SK-N-SH (cell line): Measurements from ENCODE around the gene RAB1A. TPM values are rescaled to one million over a fixed set of nuclear protein-coding genes. Genes with fewer than 3 reads are reported as not detected.

ENCODE experiments used
- CTCF ChIA-PET: fragments of 300-600, 350-600 bp; formaldehyde crosslinking; extraction: SDS; loops from one replicate; lab custom pipeline; 2021; lab: Yijun Ruan, JAX
- POLR2A ChIA-PET: fragments of 350-600 bp; sonication (Branson Sonifier 250); formaldehyde crosslinking; extraction: SDS; loops from one replicate; lab custom pipeline; 2020; ENCODE audit warnings: antibody characterized with exemption, inconsistent platforms; lab: Yijun Ruan, JAX
- DNase-seq: peaks from one replicate; pipeline ENCODE4 v3.0.0; 2012
- H2AFZ ChIP-seq: fragments of 200-600 bp; sonication (generic); 2 replicates; pipeline ENCODE4 v1.8.1; 2016; ENCODE audit warnings: antibody characterized with exemption, mild to moderate bottlenecking, low read depth
- H3F3A ChIP-seq: fragments of 200-600 bp; sonication (generic); replicated peaks from 2 replicates; pipeline ENCODE3; 2016; ENCODE audit warnings: antibody characterized with exemption, mild to moderate bottlenecking; ENCODE audit not compliant: insufficient read depth
- H3K27ac ChIP-seq, 2 experiments: fragments of 200-500 bp in 1 of 2; fragments of 200-600 bp in 1 of 2; sonication (Bioruptor generic) in 1 of 2; sonication (generic), shearing (Covaris generic) in 1 of 2; 2 replicates each; pipeline versions ENCODE4 v1.5.1 to v1.6.1; 2014 to 2016; ENCODE audit warnings: low read depth in 2 of 2, inconsistent platforms in 1 of 2, low read length in 1 of 2, mild to moderate bottlenecking in 1 of 2, mixed read lengths in 1 of 2
- H3K27me3 ChIP-seq: fragments of 200-600 bp; sonication (generic), shearing (Covaris generic); 2 replicates; pipeline ENCODE4 v1.6.1; 2016; ENCODE audit warnings: mixed run types; ENCODE audit not compliant: insufficient read depth
- H3K36me3 ChIP-seq, 2 experiments: fragments of 200-500 bp in 1 of 2; fragments of 200-600 bp in 1 of 2; sonication (Bioruptor generic) in 1 of 2; sonication (generic) in 1 of 2; replicated peaks in 1 of 2; 2 replicates each; pipeline versions ENCODE3 to v1.5.1; 2014 to 2016; ENCODE audit warnings: low read length in 1 of 2, mild to moderate bottlenecking in 1 of 2; ENCODE audit not compliant: insufficient read depth in 2 of 2, control insufficient read depth in 1 of 2
- H3K4me1 ChIP-seq, 2 experiments: fragments of 200-500 bp in 1 of 2; fragments of 200-600 bp in 1 of 2; sonication (Bioruptor generic) in 1 of 2; sonication (generic), shearing (Covaris generic) in 1 of 2; 2 replicates each; pipeline versions ENCODE4 v1.5.1 to v1.6.1; 2014 to 2016; ENCODE audit warnings: low read depth in 1 of 2, low read length in 1 of 2, mixed run types in 1 of 2; ENCODE audit not compliant: insufficient read depth in 2 of 2, control insufficient read depth in 1 of 2
- H3K4me2 ChIP-seq: fragments of 200-600 bp; sonication (generic), shearing (Covaris generic); 2 replicates; pipeline ENCODE4 v1.6.1; 2017; ENCODE audit warnings: mixed run types
- H3K4me3 ChIP-seq, 2 experiments: fragments of 200-500 bp in 1 of 2; fragments of 200-600 bp in 1 of 2; sonication (Bioruptor generic) in 1 of 2; sonication (generic), shearing (Covaris generic) in 1 of 2; 2 replicates each; pipeline versions ENCODE4 v1.5.1 to v1.8.1; 2014 to 2016; ENCODE audit warnings: low read depth in 2 of 2, inconsistent platforms in 1 of 2, low read length in 1 of 2, mild to moderate bottlenecking in 1 of 2, mixed read lengths in 1 of 2, moderate library complexity in 1 of 2
- H3K79me2 ChIP-seq: fragments of 200-600 bp; sonication (generic); 2 replicates; pipeline ENCODE4 v1.8.1; 2017; ENCODE audit warnings: mild to moderate bottlenecking; ENCODE audit not compliant: insufficient read depth
- H3K9ac ChIP-seq: fragments of 200-600 bp; sonication (generic); 2 replicates; pipeline ENCODE4 v1.6.1; 2017; ENCODE audit warnings: mixed run types
- H3K9me2 ChIP-seq: fragments of 200-600 bp; sonication (generic); 2 replicates; pipeline ENCODE4 v1.6.1; 2017; ENCODE audit warnings: mixed run types
- H3K9me3 ChIP-seq: fragments of 200-600 bp; sonication (generic); 2 replicates; pipeline ENCODE4 v1.6.1; 2017; ENCODE audit warnings: mixed run types, mild to moderate bottlenecking, moderate library complexity
- H4K20me1 ChIP-seq: fragments of 200-600 bp; sonication (generic); 2 replicates; pipeline ENCODE4 v1.6.1; 2017; ENCODE audit warnings: mild to moderate bottlenecking, mixed run types; ENCODE audit not compliant: insufficient read depth
- EP300 ChIP-seq, 2 experiments: IDR thresholded peaks; 2 replicates each; pipeline versions ENCODE4 v1.4.0 to v1.6.1; 2012; ENCODE audit warnings: borderline replicate concordance in 1 of 2, low read depth in 1 of 2, low read length in 1 of 2
- FOSL2 ChIP-seq: IDR thresholded peaks from 2 replicates; pipeline ENCODE4 v1.4.0; 2012; ENCODE audit warnings: low read depth, mild to moderate bottlenecking, moderate library complexity, borderline replicate concordance
- FOXJ3 ChIP-seq: sonication (generic); formaldehyde crosslinking; IDR thresholded peaks from 2 replicates; pipeline ENCODE4 v1.5.1; 2020; ENCODE audit warnings: mild to moderate bottlenecking, missing genetic modification reagents
- FOXM1 ChIP-seq: IDR thresholded peaks from 2 replicates; pipeline ENCODE4 v1.4.0; 2012; ENCODE audit warnings: low read depth, mild to moderate bottlenecking
- GABPA ChIP-seq: IDR thresholded peaks from 2 replicates; pipeline ENCODE4 v1.4.0; 2012; ENCODE audit warnings: low read depth, mild to moderate bottlenecking
- MXI1 ChIP-seq: IDR thresholded peaks from 2 replicates; pipeline ENCODE4 v1.6.1; 2012; ENCODE audit warnings: mild to moderate bottlenecking, low read depth, low read length, improper control_type of control experiment
- NRF1 ChIP-seq: IDR thresholded peaks from 2 replicates; pipeline ENCODE4 v1.6.1; 2012; ENCODE audit warnings: low read depth, mild to moderate bottlenecking, low read length
- RAD21 ChIP-seq: IDR thresholded peaks from 2 replicates; pipeline ENCODE4 v1.6.1; 2012; ENCODE audit warnings: mild to moderate bottlenecking, low read length
- SIN3A ChIP-seq: IDR thresholded peaks from 2 replicates; pipeline ENCODE4 v1.6.1; 2012; ENCODE audit warnings: low read depth, mild to moderate bottlenecking, low read length, moderate library complexity, borderline replicate concordance
- SMC3 ChIP-seq: IDR thresholded peaks from 2 replicates; pipeline ENCODE4 v1.6.1; 2012; ENCODE audit warnings: low read depth, low read length, improper control_type of control experiment
- TAF1 ChIP-seq: IDR thresholded peaks from 2 replicates; pipeline ENCODE4 v1.6.1; 2012; ENCODE audit warnings: low read depth, mild to moderate bottlenecking, low read length, moderate library complexity, borderline replicate concordance
- TCF12 ChIP-seq: IDR thresholded peaks from 2 replicates; pipeline ENCODE4 v1.4.0; 2012
- TEAD4 ChIP-seq: IDR thresholded peaks from 2 replicates; pipeline ENCODE4 v1.4.0; 2012; ENCODE audit warnings: mild to moderate bottlenecking, borderline replicate concordance; ENCODE audit not compliant: insufficient read depth
- USF1 ChIP-seq: IDR thresholded peaks from 2 replicates; pipeline ENCODE4 v1.4.0; 2012; ENCODE audit warnings: low read depth, borderline replicate concordance
- USF2 ChIP-seq: fragments of 150-350 bp; IDR thresholded peaks from 2 replicates; pipeline ENCODE4 v1.6.1; 2017; ENCODE audit warnings: antibody characterized with exemption, low read length, low read depth, borderline replicate concordance
- YY1 ChIP-seq: IDR thresholded peaks from 2 replicates; pipeline ENCODE4 v1.4.0; 2012; ENCODE audit warnings: low read depth, mild to moderate bottlenecking
- ZBTB33 ChIP-seq: IDR thresholded peaks from 2 replicates; pipeline ENCODE4 v1.4.0; 2012; ENCODE audit warnings: low read depth, borderline replicate concordance
- WGBS: methylation state at CpG from one replicate; pipeline ENCODE4 v1.1.6; 2017; ENCODE audit warnings: low lambda C conversion rate; 5-methylcytosine and 5-hydroxymethylcytosine counted together
- polyA plus RNA-seq, 3 experiments: library from polyadenylated mRNA; depleted of rRNA; stranded (reverse); fragments of >200 nt; gene quantifications; 2 replicates each; pipeline ENCODE4 v1.2.3, GENCODE V29; 2012
- TF ChIP-seq, protein P1 (sequence below): IDR thresholded peaks from 2 replicates; pipeline ENCODE4 v1.4.0; 2012; ENCODE audit warnings: low read depth
- TF ChIP-seq, protein P2 (sequence below): fragments of 200-600 bp; sonication (generic); IDR thresholded peaks from 2 replicates; pipeline ENCODE4 v1.6.1; 2017; ENCODE audit warnings: antibody characterized with exemption, mild to moderate bottlenecking, moderate library complexity

RAB1A gene
- polyA plus RNA-seq, 1 of the 3 experiments (the other 2 are of a cell fraction): 113 TPM

DNA sequence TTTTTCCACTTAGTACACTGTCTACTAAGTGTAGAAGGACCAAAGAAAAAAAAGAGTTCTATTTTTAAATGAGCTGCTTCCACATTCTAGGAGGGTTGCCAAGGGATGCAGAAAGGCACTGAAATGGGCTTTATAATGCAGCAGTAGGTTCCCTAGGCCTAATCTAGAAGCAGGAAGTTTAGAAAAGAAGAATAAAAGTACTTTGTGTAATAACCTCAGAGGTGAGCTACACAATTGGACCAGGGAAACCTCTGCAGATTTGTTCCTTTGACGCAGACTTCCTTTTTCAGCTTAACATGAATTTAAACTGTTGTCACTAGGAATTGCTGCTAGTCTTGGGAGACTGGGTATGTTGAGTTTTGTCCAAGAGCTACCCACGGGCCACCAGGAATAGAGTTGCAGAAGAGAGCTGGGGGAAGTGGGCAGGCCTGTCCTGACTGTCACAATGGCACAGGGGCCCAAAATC lies 34.6 kb upstream of the RAB1A start:
- H3K9me3 ChIP-seq: no peaks in the 10 kb centered on the region
- TF ChIP-seq FOXJ3 (CRISPR knock-in tag) (no peak), MXI1 (no peak), SMC3 (no peak)
- TF ChIP-seq, all 33 proteins: peak for 0
- Histone ChIP-seq H3K9ac (no peak overlapping the region), H4K20me1 (no peaks in the 10 kb centered on the region), H3K4me1 (no peaks in the 10 kb centered on the region), H3K27me3 (no peaks in the 10 kb centered on the region), H3K79me2 (no peaks in the 10 kb centered on the region), H3F3A (peaks cover 4% of the 10 kb centered on the region), H2AFZ (peak overlapping the region; percentile 57; the same call in 1 of the 2 replicates), H3K4me3 (no peak overlapping the region), H3K36me3 (no peaks in the 10 kb centered on the region), H3K9me2 (no peaks in the 10 kb centered on the region), H3K27ac (no peak overlapping the region), H3K4me2 (no peak overlapping the region)
- 83% methylated on average over 2 of the region's 2 CpGs for WGBS
- ChIA-PET POLR2A (no interaction called here), CTCF (interaction anchor here (0.7 to 0.9 kb wide), 2 partner anchors 13 to 14 kb away, joined by 3 read pairs; no protein-coding TSS in a partner anchor)
- no peak for DNase-seq

DNA sequence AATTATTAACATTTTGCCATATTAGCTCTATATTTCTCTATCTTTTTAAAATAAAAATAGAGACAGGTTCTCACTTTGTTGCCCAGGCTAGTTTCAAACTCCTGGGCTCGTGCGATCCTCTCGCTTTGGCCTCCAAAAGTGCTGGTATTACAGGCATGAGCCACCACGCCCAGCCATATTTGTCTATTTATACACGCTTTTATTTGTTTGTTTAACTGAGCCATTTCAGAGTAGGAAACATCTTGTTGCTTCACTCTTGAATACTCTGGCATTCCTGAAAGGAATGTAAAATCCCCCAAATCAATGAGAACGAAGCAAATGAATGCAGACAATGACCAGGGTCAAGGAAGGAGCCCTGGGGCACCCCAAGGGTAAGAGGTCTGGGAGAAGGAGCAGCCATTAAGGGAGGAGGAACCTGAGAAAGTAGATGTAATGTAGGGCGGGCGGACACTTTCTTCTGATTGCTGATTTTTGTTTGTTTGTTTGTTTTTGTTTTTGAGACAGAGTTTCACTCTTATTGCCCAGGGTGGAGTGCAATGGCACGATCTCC lies 31.7 kb upstream of the RAB1A start:
- ChIA-PET CTCF (no interaction called here), POLR2A (no interaction called here)
- WGBS: 81% methylated on average over 9 of the region's 9 CpGs
- no peak for TF ChIP-seq USF2
- no peak for TF ChIP-seq YY1
- no peak for TF ChIP-seq RAD21
- no peak for TF ChIP-seq EP300 (IDR thresholded peaks at IDR 0.05; ENCODE audit: borderline replicate concordance in 1 of 2, low read depth in 1 of 2, low read length in 1 of 2)
- TF ChIP-seq TCF12: no peak
- no peak for TF ChIP-seq NRF1
- TF ChIP-seq TEAD4: no peak
- TF ChIP-seq SIN3A: no peak
- no peak for TF ChIP-seq FOXJ3 (CRISPR knock-in tag)
- no peak for TF ChIP-seq USF1
- no peak for TF ChIP-seq SMC3
- TF ChIP-seq FOXM1: no peak
- no peak for TF ChIP-seq ZBTB33
- TF ChIP-seq, protein P1, sequence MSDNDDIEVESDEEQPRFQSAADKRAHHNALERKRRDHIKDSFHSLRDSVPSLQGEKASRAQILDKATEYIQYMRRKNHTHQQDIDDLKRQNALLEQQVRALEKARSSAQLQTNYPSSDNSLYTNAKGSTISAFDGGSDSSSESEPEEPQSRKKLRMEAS: no peak
- no peak for TF ChIP-seq FOSL2
- TF ChIP-seq GABPA: no peak
- no peak for TF ChIP-seq TAF1
- TF ChIP-seq, protein P2, sequence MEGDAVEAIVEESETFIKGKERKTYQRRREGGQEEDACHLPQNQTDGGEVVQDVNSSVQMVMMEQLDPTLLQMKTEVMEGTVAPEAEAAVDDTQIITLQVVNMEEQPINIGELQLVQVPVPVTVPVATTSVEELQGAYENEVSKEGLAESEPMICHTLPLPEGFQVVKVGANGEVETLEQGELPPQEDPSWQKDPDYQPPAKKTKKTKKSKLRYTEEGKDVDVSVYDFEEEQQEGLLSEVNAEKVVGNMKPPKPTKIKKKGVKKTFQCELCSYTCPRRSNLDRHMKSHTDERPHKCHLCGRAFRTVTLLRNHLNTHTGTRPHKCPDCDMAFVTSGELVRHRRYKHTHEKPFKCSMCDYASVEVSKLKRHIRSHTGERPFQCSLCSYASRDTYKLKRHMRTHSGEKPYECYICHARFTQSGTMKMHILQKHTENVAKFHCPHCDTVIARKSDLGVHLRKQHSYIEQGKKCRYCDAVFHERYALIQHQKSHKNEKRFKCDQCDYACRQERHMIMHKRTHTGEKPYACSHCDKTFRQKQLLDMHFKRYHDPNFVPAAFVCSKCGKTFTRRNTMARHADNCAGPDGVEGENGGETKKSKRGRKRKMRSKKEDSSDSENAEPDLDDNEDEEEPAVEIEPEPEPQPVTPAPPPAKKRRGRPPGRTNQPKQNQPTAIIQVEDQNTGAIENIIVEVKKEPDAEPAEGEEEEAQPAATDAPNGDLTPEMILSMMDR: no peak
- Histone ChIP-seq H3K9me3 (no peaks in the 10 kb centered on the region), H4K20me1 (no peaks in the 10 kb centered on the region), H3K9me2 (no peaks in the 10 kb centered on the region), H3K4me1 (no peaks in the 10 kb centered on the region), H3K4me3 (no peak overlapping the region), H2AFZ (no peak overlapping the region), H3K4me2 (no peak overlapping the region), H3K27ac (no peak overlapping the region), H3K9ac (no peak overlapping the region), H3F3A (peaks cover 4% of the 10 kb centered on the region), H3K27me3 (no peaks in the 10 kb centered on the region), H3K79me2 (no peaks in the 10 kb centered on the region), H3K36me3 (no peaks in the 10 kb centered on the region)
- DNase-seq: no peak
